Measurements from ENCODE around the gene WDR17.

- TF ChIP-seq CTCF (IDR thresholded peaks at IDR 0.05) (no peak), POLR2A (IDR thresholded peaks at IDR 0.05) (no peak)
Measured at GRCh38 chr4:176038789-176039188, 26.9 kb upstream of the WDR17 start.
